Caco-2 (cell line): ENCODE data around the gene QSER1. TPM values are rescaled to one million over a fixed set of nuclear protein-coding genes. Genes with fewer than 3 reads are reported as not detected.

Source experiments
- BruUV-seq: library from RNA; stranded (reverse); fragments of 400-500 nt; replicated peaks from 2 replicates; lab custom pipeline; 2021; lab: Mats Ljungman, UMichigan
- CTCF ChIA-PET: fragments of 300-600 bp; sonication (Branson Sonifier 250); formaldehyde crosslinking; loops from one replicate; lab custom pipeline; 2022; ENCODE audit warnings: antibody characterized with exemption; lab: Charles Lee
- POLR2A ChIA-PET: fragments of 300-600 bp; sonication (Branson Sonifier 250); formaldehyde crosslinking; loops from one replicate; lab custom pipeline; 2022; ENCODE audit warnings: antibody characterized with exemption; lab: Charles Lee
- DNase-seq, 2 experiments: peaks; one replicate each; pipeline versions ENCODE4 v3.0.0 to v3.0.0-alpha.2; 2020 to 2022
- H3K27me3 ChIP-seq: replicated peaks from 2 replicates; pipeline ENCODE4 v1.6.0; 2011; ENCODE audit warnings: low read length; ENCODE audit not compliant: control insufficient read depth, insufficient read depth
- H3K36me3 ChIP-seq: 2 replicates; pipeline ENCODE4 v1.5.1; 2011; ENCODE audit warnings: low read length; ENCODE audit not compliant: control insufficient read depth, insufficient read depth
- H3K4me1 ChIP-seq: fragments of 250-450 bp; sonication (Bioruptor Pico); 2 replicates; pipeline ENCODE4 v1.5.1; 2020; ENCODE audit warnings: mild to moderate bottlenecking
- H3K4me3 ChIP-seq: 2 replicates; pipeline ENCODE4 v1.5.1; 2011; ENCODE audit warnings: low read depth, mild to moderate bottlenecking, control low read depth, low read length
- H3K9me3 ChIP-seq: fragments of 250-450 bp; sonication (Bioruptor Pico); 2 replicates; pipeline ENCODE4 v1.5.1; 2020; ENCODE audit warnings: mild to moderate bottlenecking, moderate library complexity
- H3K27ac Mint-ChIP-seq: one replicate; pipeline ENCODE4 v1.8.0; 2022; ENCODE audit warnings: mixed read lengths; ENCODE audit not compliant: unreplicated experiment
- H3K27me3 Mint-ChIP-seq: one replicate; pipeline ENCODE4 v1.8.0; 2022; ENCODE audit warnings: mixed read lengths; ENCODE audit not compliant: insufficient read depth, unreplicated experiment
- H3K36me3 Mint-ChIP-seq: one replicate; pipeline ENCODE4 v1.8.0; 2022; ENCODE audit warnings: mild to moderate bottlenecking, mixed read lengths; ENCODE audit not compliant: insufficient read depth, unreplicated experiment
- H3K4me1 Mint-ChIP-seq: one replicate; pipeline ENCODE4 v1.8.0; 2022; ENCODE audit warnings: low read depth, mixed read lengths; ENCODE audit not compliant: unreplicated experiment
- H3K4me3 Mint-ChIP-seq: one replicate; pipeline ENCODE4 v1.8.0; 2022; ENCODE audit warnings: mild to moderate bottlenecking, moderate library complexity, mixed read lengths; ENCODE audit not compliant: unreplicated experiment
- H3K9me3 Mint-ChIP-seq: one replicate; pipeline ENCODE4 v1.8.0; 2022; ENCODE audit warnings: mixed read lengths; ENCODE audit not compliant: unreplicated experiment
- intact Hi-C: fragments of 100-400 bp; cut with micrococcal nuclease; formaldehyde crosslinking; loops from one replicate; pipeline ENCODE4 v1.10.0; 2022; ENCODE audit not compliant: unreplicated experiment
- total RNA-seq: library from RNA; stranded (reverse); gene quantifications from 2 replicates; pipeline ENCODE4 v1.2.3, GENCODE V29; 2022
- TF ChIP-seq, protein P1 (sequence below), 2 experiments: fragments of 200-600 bp in 1 of 2; IDR thresholded peaks; 1 replicate in 1 of 2; 2 replicates in 1 of 2; pipeline versions ENCODE4 v1.5.1 to v1.8.0; 2011 to 2022; ENCODE audit warnings: antibody characterized with exemption in 1 of 2, control low read depth in 1 of 2, inconsistent platforms in 1 of 2, low read depth in 1 of 2, low read length in 1 of 2, mild to moderate bottlenecking in 1 of 2, moderate library complexity in 1 of 2; ENCODE audit not compliant: insufficient read depth in 1 of 2, severe bottlenecking in 1 of 2, unreplicated experiment in 1 of 2

QSER1 gene
- total RNA-seq, 1 experiment from 2014 or later = 45.0 TPM

- Histone ChIP-seq H3K4me3 (no peak overlapping the region), H3K4me1 (peaks cover 15% of the 10 kb centered on the region), H3K9me3 (no peaks in the 10 kb centered on the region), H3K36me3 (no peaks in the 10 kb centered on the region), H3K27me3 (no peaks in the 10 kb centered on the region)
- POLR2A ChIA-PET = no interaction called here
- H3K27ac Mint-ChIP-seq = peak overlapping the region; percentile 10
- H3K9me3 Mint-ChIP-seq = no peaks in the 10 kb centered on the region
- TF ChIP-seq, protein P1, sequence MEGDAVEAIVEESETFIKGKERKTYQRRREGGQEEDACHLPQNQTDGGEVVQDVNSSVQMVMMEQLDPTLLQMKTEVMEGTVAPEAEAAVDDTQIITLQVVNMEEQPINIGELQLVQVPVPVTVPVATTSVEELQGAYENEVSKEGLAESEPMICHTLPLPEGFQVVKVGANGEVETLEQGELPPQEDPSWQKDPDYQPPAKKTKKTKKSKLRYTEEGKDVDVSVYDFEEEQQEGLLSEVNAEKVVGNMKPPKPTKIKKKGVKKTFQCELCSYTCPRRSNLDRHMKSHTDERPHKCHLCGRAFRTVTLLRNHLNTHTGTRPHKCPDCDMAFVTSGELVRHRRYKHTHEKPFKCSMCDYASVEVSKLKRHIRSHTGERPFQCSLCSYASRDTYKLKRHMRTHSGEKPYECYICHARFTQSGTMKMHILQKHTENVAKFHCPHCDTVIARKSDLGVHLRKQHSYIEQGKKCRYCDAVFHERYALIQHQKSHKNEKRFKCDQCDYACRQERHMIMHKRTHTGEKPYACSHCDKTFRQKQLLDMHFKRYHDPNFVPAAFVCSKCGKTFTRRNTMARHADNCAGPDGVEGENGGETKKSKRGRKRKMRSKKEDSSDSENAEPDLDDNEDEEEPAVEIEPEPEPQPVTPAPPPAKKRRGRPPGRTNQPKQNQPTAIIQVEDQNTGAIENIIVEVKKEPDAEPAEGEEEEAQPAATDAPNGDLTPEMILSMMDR (IDR thresholded peaks at IDR 0.05; ENCODE audit: insufficient read depth in 1 of 2, low read depth in 1 of 2, low read length in 1 of 2, severe bottlenecking in 1 of 2, unreplicated experiment in 1 of 2) = no peak
- peaks cover 5% of the 10 kb centered on the region for H3K36me3 Mint-ChIP-seq
- CTCF ChIA-PET = interaction anchor here (0.9 kb wide), 1 partner anchor 44 kb away, joined by 3 read pairs; no protein-coding TSS in a partner anchor
- intact Hi-C loops = no loop called here
- DNase-seq = no peak
- no peak overlapping the region for H3K4me3 Mint-ChIP-seq
- no peaks in the 10 kb centered on the region for H3K27me3 Mint-ChIP-seq
- H3K4me1 Mint-ChIP-seq = peaks cover 36% of the 10 kb centered on the region
- BruUV-seq = no TSS peak
Measured at GRCh38 chr11:33021501-33021900, 128.9 kb downstream of the QSER1 start.

- no peaks in the 10 kb centered on the region for H3K27me3 Mint-ChIP-seq
- ChIA-PET POLR2A (interaction anchor here (0.9 kb wide), 1 partner anchor 23 kb away, joined by 3 read pairs; no protein-coding TSS in a partner anchor), CTCF (interaction anchor here (0.9 kb wide), 1 partner anchor 44 kb away, joined by 3 read pairs; no protein-coding TSS in a partner anchor)
- TF ChIP-seq, protein P1 (IDR thresholded peaks at IDR 0.05; ENCODE audit: insufficient read depth in 1 of 2, low read depth in 1 of 2, low read length in 1 of 2, severe bottlenecking in 1 of 2, unreplicated experiment in 1 of 2) = no peak
- Histone ChIP-seq H3K9me3 (no peaks in the 10 kb centered on the region), H3K4me1 (peaks cover 10% of the 10 kb centered on the region), H3K27me3 (no peaks in the 10 kb centered on the region), H3K4me3 (no peak overlapping the region), H3K36me3 (no peaks in the 10 kb centered on the region)
- intact Hi-C loops = no loop called here
- peaks cover 36% of the 10 kb centered on the region for H3K4me1 Mint-ChIP-seq
- peaks cover 5% of the 10 kb centered on the region for H3K36me3 Mint-ChIP-seq
- H3K9me3 Mint-ChIP-seq = no peaks in the 10 kb centered on the region
- peak overlapping the region; percentile 10 for H3K27ac Mint-ChIP-seq
- H3K4me3 Mint-ChIP-seq = no peak overlapping the region
- DNase-seq = no peak
- BruUV-seq = no TSS peak
Measured at GRCh38 chr11:33021937-33022336, 129.3 kb downstream of the QSER1 start.

GRCh38 chr11:33025339-33025722 lies 132.7 kb downstream of the QSER1 start:
- TF ChIP-seq, protein P1 (IDR thresholded peaks at IDR 0.05; ENCODE audit: insufficient read depth in 1 of 2, low read depth in 1 of 2, low read length in 1 of 2, severe bottlenecking in 1 of 2, unreplicated experiment in 1 of 2) = no peak
- H3K36me3 ChIP-seq = no peaks in the 10 kb centered on the region
- CTCF ChIA-PET = no interaction called here
- intact Hi-C loops = no loop called here
- no peaks in the 10 kb centered on the region for H3K27me3 ChIP-seq
- Mint-ChIP-seq H3K4me3 (no peak overlapping the region), H3K9me3 (no peaks in the 10 kb centered on the region), H3K4me1 (peaks cover 34% of the 10 kb centered on the region), H3K27ac (peak overlapping the region; percentile 8), H3K36me3 (no peaks in the 10 kb centered on the region), H3K27me3 (no peaks in the 10 kb centered on the region)
- BruUV-seq = no TSS peak
- no peak for DNase-seq
- H3K4me1 ChIP-seq = peaks cover 22% of the 10 kb centered on the region
- POLR2A ChIA-PET = interaction anchor here (1.2 kb wide), 2 partner anchors 9 to 14 kb away, joined by 3 to 6 read pairs; partner anchors contain the start of genes DEPDC7 and TCP11L1
- no peaks in the 10 kb centered on the region for H3K9me3 ChIP-seq
- no peak overlapping the region for H3K4me3 ChIP-seq
